SIG-M5 treated with dmso at 0.1 percent for 504 hours (cell line): ENCODE results near the gene CALY.

Experiments used
- DNase-seq: peaks from one replicate; lab custom pipeline; 2025; ENCODE audit not compliant: unreplicated experiment; lab: John Stamatoyannopoulos, UW

CALY gene

DNA sequence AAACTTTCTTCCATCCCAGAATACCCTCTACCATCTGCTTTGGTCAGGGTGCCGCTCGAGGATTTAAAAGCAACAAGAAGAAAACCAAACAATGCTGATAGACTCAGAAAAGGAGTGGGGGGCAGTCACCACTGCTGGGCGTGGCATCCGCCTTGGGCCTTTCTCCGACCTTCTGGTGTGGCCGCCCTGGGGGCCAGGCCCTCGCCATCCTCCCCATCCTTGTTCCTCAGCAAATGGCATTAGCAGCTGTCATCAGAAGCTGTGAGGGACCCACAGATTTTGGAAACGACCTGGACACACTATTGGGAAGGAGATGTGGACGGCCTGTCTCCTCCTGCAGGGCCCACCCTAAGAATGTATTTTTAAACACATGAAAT lies 23.9 kb downstream of the CALY start:
- no peak for DNase-seq

DNA sequence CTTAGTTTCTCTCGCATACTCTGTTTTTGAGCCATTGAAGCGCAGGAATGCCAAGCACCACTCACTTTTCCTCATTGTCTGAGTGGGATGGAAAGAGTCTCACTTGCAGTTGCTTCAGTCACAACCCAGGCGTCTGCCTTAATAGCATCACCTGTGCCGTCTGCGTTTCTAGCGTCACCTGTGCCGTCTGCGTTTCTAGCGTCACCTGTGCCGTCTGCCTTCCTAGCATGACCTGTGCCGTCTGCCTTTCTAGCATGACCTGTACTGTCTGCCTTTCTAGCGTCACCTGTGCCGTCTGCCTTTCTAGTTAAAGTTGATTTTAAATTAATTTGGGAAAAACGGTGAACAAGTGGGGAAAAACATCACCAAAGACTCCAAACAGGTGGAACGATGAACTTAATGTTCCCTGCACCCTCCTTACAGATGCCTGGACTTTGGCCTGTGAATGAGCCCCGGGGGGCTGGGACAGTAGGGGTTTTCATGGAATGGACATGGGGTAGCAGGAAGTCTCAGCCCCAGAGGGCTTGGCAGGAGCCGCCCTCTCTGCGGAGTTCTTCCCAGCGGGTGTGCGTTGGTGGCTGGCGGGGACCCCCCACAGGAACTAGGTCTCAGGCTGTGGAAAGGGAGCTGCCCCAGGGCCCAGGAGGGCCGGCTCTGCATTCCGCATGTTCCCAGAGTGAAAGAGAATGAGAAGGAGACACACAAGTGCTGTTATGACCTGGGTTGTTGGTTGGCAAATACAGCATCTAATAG lies 24.5 kb downstream of the CALY start:
- DNase-seq = no peak

DNA sequence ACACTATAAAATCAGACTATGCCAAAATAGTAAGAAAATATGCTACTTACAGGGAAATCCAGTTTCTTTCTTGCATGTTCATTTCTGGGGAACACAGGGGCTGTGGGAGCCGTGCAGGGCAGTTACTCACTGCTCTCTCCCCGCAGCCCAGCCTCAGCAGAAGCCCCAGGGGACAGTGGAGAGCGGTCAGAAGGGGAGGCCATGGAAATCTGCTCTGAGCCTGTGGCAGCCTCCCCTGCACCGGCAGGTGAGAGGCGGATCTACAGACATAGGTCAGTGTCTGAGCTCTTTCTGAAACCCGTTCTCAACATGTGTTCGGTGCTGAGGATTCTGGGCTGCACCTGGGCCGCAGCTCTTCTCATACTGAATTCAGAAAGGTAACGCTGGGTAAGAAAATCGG lies 25.1 kb downstream of the CALY start:
- DNase-seq = no peak

DNA sequence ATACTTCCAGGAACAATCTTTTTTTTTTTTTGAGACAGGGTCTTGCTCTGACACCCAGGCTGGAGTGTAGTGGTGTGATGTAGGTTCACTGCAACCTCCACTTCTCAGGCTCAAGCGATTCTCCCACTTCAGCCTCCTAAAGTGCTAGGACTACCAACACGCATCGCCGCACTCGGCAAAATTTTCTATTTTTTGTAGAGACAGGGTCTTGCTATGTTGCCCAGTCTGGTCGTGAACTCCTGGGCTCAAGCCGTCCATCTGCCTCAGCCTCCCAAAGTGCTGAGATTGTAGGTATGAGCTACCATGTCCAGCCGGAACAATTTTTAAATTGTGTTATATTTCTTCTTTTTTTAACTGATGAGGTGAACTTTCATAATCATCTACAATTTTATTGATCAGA lies 25.9 kb downstream of the CALY start:
- DNase-seq = no peak

DNA sequence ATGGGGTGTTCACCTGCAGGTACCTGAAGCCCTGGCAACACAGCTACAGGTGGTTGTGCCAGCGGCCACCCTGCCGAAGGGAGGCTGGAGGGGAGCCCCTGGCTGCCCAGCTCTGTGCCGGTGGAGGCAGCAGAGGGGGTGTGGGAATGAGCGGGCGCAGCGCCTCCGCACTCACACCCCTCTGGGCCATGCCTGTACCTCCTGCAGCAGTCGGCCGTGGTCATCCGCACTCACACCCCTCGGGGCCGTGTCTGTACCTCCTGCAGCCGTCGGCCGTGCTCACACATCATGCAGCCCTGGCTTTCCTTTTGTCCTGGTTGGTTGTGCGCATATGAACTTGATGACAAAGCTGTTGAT lies 26.3 kb downstream of the CALY start:
- DNase-seq = no peak

DNA sequence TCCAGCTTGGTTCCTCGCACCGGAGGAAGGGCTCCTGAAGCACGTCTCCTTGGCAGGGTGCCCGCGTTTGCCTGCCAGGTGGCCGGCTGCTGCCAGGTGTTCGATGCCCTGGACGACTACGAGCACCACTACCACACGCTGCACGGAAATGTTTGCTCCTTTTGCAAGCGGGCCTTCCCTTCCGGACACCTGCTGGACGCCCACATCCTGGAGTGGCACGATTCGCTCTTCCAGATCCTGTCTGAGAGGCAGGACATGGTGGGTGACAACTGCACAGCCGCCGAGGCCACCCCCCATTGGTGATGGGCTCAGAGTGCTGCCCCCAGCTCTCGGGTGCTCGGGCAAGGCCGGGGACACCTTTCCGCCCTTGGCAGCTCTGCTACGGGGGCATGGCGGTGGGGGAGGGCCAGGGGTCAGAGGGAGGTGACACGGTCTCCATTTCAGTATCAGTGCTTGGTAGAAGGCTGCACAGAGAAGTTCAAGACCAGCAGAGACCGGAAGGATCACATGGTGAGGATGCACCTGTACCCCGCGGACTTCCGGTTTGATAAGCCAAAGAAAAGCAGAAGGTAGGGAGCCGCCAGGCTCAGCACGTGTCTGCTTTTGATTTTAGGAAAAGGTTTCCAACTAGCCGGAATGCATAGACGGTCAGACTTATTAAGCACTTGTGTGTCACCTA lies 26.8 kb downstream of the CALY start:
- no peak for DNase-seq

DNA sequence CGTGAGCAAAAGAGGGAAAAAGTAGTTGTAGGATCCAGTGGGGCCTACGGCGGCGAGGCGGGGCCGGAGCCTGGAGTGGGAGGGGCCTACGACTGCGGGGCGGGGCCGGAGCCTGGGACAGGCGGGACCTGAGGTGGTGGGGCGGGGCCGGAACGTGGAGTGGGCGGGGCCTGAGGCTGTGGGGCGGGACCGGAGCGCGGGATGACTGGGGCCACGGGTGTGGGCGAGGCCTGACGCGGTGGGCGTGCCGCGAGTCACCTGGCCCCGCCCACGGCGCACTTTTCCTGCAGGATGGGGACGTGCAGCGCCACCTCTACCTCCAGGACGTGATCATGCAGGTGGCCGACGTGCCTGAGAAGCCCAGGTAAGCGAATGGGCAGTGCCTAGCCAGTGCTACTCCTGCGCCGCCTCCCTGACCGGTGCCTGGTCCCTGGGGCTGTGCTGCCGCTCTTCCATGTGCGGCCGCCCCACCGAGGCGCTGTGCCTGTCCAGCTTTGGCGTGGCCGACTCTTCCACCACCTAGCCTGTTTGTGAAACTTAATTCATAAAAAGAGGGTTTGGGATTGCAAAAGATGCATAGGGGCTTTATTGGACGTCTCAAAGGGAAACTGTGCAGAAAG lies 27.5 kb downstream of the CALY start:
- DNase-seq = peak; percentile 62

DNA sequence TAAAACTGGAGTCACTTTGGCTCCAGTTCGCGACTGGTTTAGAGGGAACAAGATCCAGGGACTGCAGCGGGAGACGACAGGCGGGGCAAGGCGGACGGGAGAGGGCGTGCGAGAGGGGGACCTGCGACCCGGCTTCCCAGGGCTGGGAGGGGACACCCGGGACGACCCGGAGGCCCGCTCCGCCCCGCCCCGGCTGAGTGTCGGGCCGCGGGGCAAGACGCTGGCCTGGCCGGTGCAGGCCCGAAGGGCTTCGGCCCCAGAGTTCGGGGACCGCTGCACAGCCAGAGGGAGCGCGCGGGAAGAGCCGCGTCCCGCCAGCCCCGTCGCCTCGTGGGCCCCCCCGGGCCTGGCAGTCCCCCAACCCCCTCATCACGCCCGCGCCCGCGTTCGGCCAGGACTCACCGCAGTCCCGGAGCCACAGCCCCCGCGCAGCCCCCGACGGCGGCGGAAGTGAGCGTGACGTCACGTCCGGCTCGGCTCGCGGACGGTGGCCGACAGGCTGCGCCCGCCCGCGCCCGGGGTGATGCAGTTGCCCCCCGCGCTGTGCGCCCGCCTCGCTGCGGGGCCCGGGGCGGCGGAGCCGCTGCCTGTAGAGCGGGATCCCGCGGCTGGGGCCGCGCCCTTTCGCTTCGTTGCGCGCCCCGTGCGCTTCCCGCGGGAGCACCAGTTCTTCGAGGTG lies 28.1 kb downstream of the CALY start, which contains the start of the genes TUBGCP2 and ZNF511:
TSS of gene TUBGCP2 (minus strand) at position 452 of the 679 bp plus-strand sequence. CDS start 5,931 bp downstream, outside the sequence.
TSS of gene ZNF511 (plus strand) at position 494 of the 679 bp plus-strand sequence. CDS start at position 524, 30 bp downstream.
- DNase-seq = peak; percentile 52

DNA sequence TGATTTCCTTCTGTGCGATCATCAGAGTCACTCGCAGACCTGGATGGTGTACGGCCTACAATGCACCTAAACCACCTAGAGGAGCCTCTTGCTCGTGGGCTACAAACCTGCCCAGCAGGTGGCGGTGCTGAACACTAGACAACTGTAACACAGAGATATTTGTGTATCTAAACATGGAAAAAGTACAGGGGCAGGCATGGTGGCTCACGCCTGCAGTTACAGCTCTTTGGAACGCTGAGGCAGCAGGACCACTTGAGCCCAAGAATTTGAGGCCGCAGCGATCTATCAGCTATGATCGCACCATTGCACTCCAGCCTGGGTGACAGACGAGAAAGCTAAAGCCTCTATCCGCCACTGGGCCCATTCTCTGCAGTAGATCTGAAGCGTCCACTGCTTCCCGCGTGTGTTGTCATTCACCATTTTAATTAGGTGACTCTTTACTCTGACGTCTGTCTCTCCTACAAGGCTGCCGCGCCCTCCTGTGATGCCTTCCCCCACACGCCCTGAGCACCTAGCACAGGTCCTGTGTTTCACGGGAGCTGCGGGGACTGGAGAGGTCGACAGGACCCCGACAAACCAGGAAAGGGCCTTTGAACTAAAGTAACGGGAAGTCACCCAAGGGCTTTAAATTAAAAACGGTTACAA lies 28.8 kb downstream of the CALY start:
- DNase-seq = peak; percentile 63

DNA sequence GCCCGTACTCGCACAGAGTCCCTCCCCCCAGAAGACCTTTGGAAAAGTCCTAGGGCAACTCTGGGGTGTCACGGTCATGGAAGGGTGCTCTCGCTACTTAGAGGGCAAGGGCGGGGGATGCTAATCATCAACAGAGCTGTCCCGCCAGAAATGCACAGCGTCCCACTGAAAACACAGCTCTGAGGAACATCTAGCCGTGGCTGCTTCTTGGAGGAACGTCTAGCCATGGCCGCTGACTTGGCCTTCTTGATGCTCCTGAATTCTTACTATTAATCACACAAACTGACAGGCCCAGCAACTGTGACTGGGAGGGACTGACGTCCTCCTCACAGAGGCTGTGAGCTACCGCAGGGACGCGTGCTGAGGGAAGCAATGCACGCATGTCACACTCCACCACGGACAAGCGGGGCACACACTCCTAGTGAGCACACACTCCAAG lies 29.7 kb downstream of the CALY start:
- no peak for DNase-seq

DNA sequence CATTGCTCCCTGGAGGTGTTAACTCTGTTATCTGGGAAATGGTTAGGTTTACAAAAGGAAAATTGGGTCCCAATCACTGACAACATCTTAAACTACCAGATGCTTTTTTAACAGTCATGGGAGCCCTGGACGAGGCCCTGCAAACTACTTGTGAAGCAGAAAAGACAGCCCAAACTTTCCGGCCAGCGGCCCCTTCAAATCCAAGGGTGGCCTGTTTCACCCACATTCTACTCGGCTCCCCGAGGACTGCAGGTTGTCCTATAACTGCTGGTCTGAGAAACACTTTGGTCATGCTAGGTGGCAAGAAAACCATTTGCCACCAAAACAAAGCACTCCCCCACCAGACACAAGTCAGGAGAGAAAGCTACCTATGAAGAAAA lies 30.6 kb downstream of the CALY start:
- no peak for DNase-seq

DNA sequence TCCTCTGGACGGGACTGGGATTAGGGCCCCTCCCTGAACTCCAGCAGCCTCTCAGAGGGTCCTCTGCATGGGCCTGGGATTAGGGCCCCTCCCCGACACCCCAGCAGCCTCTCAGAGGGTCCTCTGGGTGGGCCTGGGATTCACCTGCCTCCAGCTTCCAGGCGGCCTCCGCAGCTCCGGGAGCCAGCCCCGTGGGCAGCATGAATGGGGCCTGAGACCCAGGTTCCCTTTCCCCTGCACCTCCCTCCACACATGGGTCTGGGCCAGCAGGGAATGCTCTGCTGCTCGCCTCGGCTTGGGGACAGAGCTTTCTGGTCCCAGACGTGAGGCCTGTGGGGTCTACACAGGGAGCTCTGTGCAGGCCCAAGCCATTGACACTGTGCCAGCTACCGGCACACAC lies 33.5 kb downstream of the CALY start:
- DNase-seq = no peak

DNA sequence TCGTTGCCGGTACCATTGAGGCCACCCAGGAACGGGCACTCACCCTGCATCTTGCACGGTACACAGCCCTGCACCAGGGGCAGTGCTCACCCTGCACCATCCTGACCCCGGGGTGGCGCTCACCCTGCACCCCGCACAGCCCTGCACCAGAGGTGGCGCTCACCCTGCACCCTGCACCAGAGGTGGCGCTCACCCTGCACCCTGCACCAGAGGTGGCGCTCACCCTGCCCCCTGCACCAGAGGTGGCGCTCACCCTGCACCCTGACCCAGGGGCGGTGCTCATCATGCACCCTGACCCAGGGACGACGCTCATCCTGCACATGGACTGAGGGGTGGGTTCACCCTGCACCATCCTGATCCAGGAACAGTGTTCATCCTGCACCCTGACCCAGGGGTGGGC lies 34.5 kb downstream of the CALY start:
- no peak for DNase-seq

DNA sequence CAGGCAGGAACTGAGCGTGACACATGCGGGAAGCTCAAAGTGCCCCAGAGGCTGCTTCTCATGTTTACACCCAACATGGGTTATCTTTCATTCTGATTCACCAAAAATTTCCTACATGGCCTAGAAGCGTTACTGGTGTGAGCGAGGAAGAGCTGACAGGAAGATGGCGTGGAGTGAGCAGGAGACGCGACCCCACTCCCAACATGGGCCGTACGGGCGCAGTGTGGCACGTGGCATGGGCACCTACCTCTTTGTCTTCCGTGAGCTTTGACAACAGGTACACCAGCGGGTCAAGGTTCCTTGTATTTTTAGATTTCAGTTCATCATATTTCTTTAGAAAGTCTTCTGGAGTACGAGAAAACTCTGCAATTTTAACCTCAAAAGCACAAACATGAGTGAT lies 37.0 kb downstream of the CALY start:
- DNase-seq = no peak

DNA sequence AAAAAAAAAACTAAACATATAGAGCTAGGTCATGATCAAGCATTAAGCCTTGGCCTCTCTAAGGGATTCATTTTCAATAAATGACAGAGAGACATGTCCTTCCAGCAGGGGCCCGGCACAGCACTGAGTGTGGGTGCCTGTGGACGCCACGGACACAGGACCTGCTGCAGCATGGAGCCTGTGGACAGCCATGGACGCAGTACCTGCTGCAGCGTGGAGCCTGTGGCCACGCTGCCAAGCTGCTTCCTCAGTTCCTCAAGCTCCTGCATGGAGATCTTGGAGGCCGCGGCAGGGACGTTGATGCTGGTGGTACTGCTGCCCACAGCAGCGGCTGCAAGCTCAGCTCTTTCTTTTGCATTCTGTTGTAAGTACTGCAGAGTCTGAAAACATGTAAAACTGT lies 37.5 kb downstream of the CALY start:
- no peak for DNase-seq

DNA sequence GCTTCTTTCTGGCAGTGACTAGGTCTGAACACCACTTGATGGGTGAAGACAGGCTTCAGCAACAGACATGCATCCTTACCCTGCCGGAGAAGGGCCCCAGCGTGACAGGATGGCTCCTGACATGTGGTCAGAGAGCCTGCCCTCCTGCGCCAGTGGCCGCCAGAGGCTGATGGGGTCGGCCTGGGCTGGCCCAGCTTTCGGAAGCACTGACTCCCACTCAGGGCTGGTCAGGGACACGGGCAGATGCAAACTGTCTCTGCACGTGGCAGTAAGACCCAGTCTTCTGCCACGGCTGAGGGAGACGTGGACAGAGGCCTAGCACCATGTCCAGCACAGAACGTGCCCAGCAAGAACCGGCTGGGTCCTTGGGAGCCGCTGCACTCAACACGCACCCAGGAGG lies 38.2 kb downstream of the CALY start:
- DNase-seq = no peak

DNA sequence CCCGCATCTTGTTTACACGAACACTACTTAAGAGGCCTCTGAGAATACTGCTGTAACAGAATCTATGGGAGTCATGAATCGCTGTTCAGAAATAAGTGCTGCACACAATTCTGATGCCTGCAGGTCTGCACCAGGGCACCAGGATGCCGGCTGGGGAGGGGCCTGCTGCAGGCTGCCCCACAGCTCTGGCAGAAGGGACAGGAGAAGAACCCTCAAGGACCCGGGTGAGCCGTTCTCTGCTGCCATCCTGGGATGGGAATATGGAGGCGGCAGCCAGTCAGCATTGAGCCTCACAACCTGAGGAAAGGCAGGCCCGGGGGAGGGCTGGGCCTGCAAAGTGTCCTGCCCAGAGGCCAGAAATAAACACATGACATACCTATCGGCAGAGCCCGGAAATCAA lies 39.2 kb downstream of the CALY start:
- no peak for DNase-seq

DNA sequence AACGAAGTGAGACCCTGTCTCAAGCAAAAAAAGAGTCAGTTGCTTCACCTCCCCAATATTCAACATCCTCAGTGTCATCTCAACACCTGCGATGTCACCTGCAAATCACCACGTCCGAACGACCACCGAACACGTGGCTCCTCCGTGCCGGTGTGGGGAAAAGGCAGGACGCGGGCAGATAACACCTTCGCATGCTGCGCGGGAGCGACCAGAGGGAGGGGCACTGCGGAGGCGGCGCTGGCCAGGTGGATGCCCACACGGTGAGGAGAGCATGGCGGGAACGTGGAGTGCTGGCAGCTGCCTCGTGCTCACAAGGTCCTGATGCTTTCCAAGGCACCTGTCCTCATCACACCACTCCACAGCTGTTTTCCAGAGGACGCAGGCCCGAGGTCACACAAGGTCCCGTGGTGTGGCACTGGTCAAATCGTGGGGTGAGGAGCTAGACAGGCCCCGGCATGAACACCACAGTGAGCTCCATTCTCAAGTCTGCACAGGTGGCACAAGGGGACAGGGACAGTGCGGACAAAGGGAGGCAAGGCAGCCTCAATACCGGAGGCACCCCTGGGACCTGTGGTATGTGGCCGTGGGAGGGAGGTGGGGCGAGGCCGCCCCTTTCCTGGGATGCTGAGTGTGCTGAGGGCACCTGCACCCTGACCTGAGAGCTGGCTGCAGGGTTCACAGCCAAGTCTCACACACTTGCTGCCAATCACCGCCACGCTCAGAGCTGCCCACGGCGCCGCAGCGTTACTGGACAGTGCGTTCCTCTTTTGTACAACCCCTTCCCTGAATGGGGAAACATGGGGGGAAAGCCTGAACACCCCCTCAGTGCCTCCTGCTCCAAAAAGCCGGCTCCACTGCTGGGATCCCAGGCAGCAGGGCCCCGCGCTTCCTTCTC lies 41.0 kb downstream of the CALY start:
- no peak for DNase-seq

DNA sequence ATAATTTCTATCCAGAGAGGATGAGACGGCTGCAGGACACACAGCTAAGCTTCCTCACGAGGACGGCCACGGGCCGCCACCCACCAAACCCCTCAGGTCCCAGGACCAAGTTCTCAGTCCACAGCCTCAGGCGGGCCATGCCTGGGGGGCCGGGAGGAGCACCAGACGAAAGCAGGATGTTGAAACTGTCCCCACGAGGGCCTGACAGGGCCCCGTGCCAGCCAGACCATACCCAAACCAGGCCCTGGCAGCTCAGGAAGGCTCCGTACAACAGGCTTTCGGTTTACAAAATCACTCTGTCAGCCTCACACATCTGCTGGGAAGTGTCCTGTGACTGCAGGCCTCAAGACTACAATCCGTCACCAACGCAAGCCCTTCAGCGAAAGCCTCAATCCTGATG lies 42.5 kb downstream of the CALY start:
- no peak for DNase-seq

DNA sequence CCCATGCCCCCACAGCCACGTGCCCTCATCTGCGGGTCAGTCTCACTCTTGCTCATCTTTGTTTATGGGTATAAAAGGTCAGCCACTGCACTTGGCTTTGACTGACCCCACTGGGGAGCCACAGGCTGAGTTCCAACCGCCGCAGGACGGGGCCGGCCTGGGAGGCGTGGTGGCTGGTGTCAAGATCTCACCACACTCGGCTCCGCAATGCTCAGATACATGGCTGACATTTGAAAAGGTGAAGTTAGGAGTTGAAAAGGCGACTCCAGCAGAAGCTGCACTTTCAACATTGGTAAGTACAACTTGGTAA lies 42.9 kb downstream of the CALY start:
- no peak for DNase-seq
